Chondrocyte (in vitro differentiated cells): ENCODE data around the gene FAM161B. TPM values are rescaled to one million over a fixed set of nuclear protein-coding genes. Genes with fewer than 3 reads are reported as not detected.

Experiments used
- DNase-seq: peaks from one replicate; pipeline ENCODE4 v3.0.0; 2021; ENCODE audit warnings: mixed read lengths, low spot score
- H3K27ac Mint-ChIP-seq: one replicate; pipeline ENCODE4 v1.8.0; 2021; ENCODE audit warnings: mild to moderate bottlenecking, moderate library complexity, mixed read lengths; ENCODE audit not compliant: unreplicated experiment
- H3K27me3 Mint-ChIP-seq: 2 replicates; pipeline ENCODE4 v1.8.0; 2021; ENCODE audit warnings: low read depth, mixed read lengths
- H3K36me3 Mint-ChIP-seq: 2 replicates; pipeline ENCODE4 v1.8.0; 2021; ENCODE audit warnings: low read depth, mixed read lengths
- H3K4me1 Mint-ChIP-seq: 2 replicates; pipeline ENCODE4 v1.8.0; 2021; ENCODE audit warnings: low read depth, mild to moderate bottlenecking, mixed read lengths
- H3K4me3 Mint-ChIP-seq: one replicate; pipeline ENCODE4 v1.8.0; 2021; ENCODE audit warnings: mild to moderate bottlenecking, moderate library complexity, mixed read lengths; ENCODE audit not compliant: unreplicated experiment
- H3K9me3 Mint-ChIP-seq: 2 replicates; pipeline ENCODE4 v1.8.0; 2021; ENCODE audit warnings: low read depth, mixed read lengths
- CTCF ChIP-seq: fragments of 200-600 bp; sonication (generic); IDR thresholded peaks from 2 replicates; pipeline ENCODE4 v1.5.0; 2021; ENCODE audit warnings: antibody characterized with exemption, mild to moderate bottlenecking, moderate library complexity
- total RNA-seq: library from RNA; stranded (reverse); gene quantifications from 3 replicates; pipeline ENCODE4 v1.2.1, GENCODE V29; 2021

Gene FAM161B
- total RNA-seq, 1 donor from 2014 or later: 5.5 TPM

- peaks cover 2% of the 10 kb centered on the region for H3K4me1 Mint-ChIP-seq
- no peaks in the 10 kb centered on the region for H3K9me3 Mint-ChIP-seq
- no peak for DNase-seq
- TF ChIP-seq CTCF: no peak
- no peak overlapping the region for H3K4me3 Mint-ChIP-seq
- H3K27me3 Mint-ChIP-seq: no peaks in the 10 kb centered on the region
- H3K27ac Mint-ChIP-seq: no peak overlapping the region
- peaks cover 14% of the 10 kb centered on the region for H3K36me3 Mint-ChIP-seq
Measured at GRCh38 chr14:73944432-73945158, 5.3 kb downstream of the FAM161B start.

GRCh38 chr14:73943083-73943482 is 6.8 kb downstream of the FAM161B start:
- no peak for TF ChIP-seq CTCF
- Mint-ChIP-seq H3K27ac (no peak overlapping the region), H3K4me1 (no peaks in the 10 kb centered on the region), H3K4me3 (no peak overlapping the region), H3K36me3 (peaks cover 14% of the 10 kb centered on the region), H3K9me3 (no peaks in the 10 kb centered on the region), H3K27me3 (no peaks in the 10 kb centered on the region)
- no peak for DNase-seq

GRCh38 chr14:73942180-73942579 is 7.7 kb downstream of the FAM161B start:
- peaks cover 16% of the 10 kb centered on the region for H3K36me3 Mint-ChIP-seq
- TF ChIP-seq CTCF: no peak
- H3K27me3 Mint-ChIP-seq: no peaks in the 10 kb centered on the region
- H3K4me1 Mint-ChIP-seq: no peaks in the 10 kb centered on the region
- no peaks in the 10 kb centered on the region for H3K9me3 Mint-ChIP-seq
- no peak for DNase-seq
- no peak overlapping the region for H3K27ac Mint-ChIP-seq
- H3K4me3 Mint-ChIP-seq: no peak overlapping the region

GRCh38 chr14:73937012-73937411 is 12.9 kb downstream of the FAM161B start:
- TF ChIP-seq CTCF: no peak
- H3K4me3 Mint-ChIP-seq: no peak overlapping the region
- H3K27me3 Mint-ChIP-seq: no peaks in the 10 kb centered on the region
- H3K9me3 Mint-ChIP-seq: no peaks in the 10 kb centered on the region
- no peak for DNase-seq
- H3K27ac Mint-ChIP-seq: no peak overlapping the region
- no peaks in the 10 kb centered on the region for H3K4me1 Mint-ChIP-seq
- peaks cover 15% of the 10 kb centered on the region for H3K36me3 Mint-ChIP-seq

GRCh38 chr14:73936548-73936947 is 13.3 kb downstream of the FAM161B start:
- Mint-ChIP-seq H3K9me3 (no peaks in the 10 kb centered on the region), H3K4me1 (no peaks in the 10 kb centered on the region), H3K36me3 (peaks cover 17% of the 10 kb centered on the region), H3K27me3 (no peaks in the 10 kb centered on the region), H3K27ac (no peak overlapping the region), H3K4me3 (no peak overlapping the region)
- no peak for TF ChIP-seq CTCF
- DNase-seq: no peak
